ENCODE measurements around the gene STX18.
A peak's percentile ranks its signal among the peaks of the same experiment; 100 is the strongest.
"Not testable (repeated sequence)": the region's sequence is repeated elsewhere in the genome, so short reads cannot be mapped to it uniquely, and the experiment has no call there.

Gene STX18

DNA sequence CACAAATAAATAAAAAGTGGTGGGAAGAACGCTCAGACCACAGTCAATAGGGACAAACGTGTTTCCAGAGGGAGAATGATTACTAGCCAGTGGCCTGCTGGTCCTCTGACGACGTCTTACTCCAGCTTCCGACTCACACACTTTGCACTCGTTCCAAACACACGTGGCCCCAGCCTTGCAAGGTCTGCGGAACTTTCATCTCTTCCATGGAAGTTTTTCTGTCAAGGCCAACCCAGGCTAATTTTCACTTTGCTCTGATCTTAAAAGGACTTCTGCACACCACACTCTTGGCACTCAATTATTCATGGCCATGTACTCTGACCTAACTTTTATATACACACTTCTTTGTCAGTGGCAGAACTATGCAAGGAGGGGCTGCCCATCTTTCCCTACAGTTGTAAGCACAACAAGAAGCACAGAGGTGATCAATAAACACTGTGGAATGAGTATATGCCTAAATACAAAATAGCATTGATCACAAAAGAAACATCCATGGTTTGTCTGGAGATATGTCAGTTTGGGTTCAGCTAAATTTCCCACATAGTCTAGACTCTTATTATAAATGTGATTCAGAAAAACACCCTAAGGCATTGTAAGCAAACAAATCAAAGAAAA, 69.4 kb downstream of the STX18 start:
- no peak overlapping the region for H2BK120ac ChIP-seq (ENCODE audit: insufficient read depth, low read length, poor library complexity)
- no peak overlapping the region for H2BK12ac ChIP-seq (ENCODE audit: low read length)
- H3K4ac ChIP-seq (ENCODE audit: low read depth, low read length) = no peak overlapping the region
- no peak overlapping the region for H3K9ac ChIP-seq (ENCODE audit: low read length)
- H2AK5ac ChIP-seq (ENCODE audit: low read length) = no peak overlapping the region
- peaks cover 0 to 3% of the 10 kb centered on the region in 2 experiments for H3K4me1 ChIP-seq (ENCODE audit: control insufficient read depth in 1 of 2, insufficient read depth in 2 of 2, low read length in 2 of 2)
- H3K27me3 ChIP-seq (ENCODE audit: insufficient read depth, low read length) = no peaks in the 10 kb centered on the region
- no peak overlapping the region for H2AFZ ChIP-seq (ENCODE audit: insufficient read depth, low read length, poor library complexity)
- H4K8ac ChIP-seq (ENCODE audit: low read depth, low read length) = no peak overlapping the region
- no peak overlapping the region for H3K4me3 ChIP-seq (ENCODE audit: low read depth, low read length)
- H2BK5ac ChIP-seq (ENCODE audit: low read depth, low read length, poor library complexity) = no peak overlapping the region
- H3K18ac ChIP-seq (ENCODE audit: low read length) = no peak overlapping the region
- H3K79me2 ChIP-seq (ENCODE audit: control insufficient read depth, insufficient read depth, low read length, poor library complexity) = no peaks in the 10 kb centered on the region
- WGBS (ENCODE audit: extremely low coverage, insufficient coverage, insufficient read length) = no CpG with 5 or more reads among the region's 8 CpGs
- no peak for DNase-seq
- peaks cover 1% of the 10 kb centered on the region for H3K9me3 ChIP-seq (ENCODE audit: insufficient read depth, low read depth, low read length)
- no peak overlapping the region for H3K4me2 ChIP-seq (ENCODE audit: low read length)
- H3K27ac ChIP-seq (ENCODE audit: low read depth, low read length) = no peak overlapping the region
- H3K36me3 ChIP-seq (ENCODE audit: control insufficient read depth in 1 of 2, insufficient read depth in 2 of 2, low read length in 2 of 2) = peaks cover 2 to 12% of the 10 kb centered on the region in 2 experiments
- H3K23ac ChIP-seq (ENCODE audit: low read length) = no peak overlapping the region
- H4K91ac ChIP-seq (ENCODE audit: low read depth, low read length) = no peak overlapping the region
- H4K12ac ChIP-seq (ENCODE audit: low read depth, low read length) = no peak overlapping the region
- H3K79me1 ChIP-seq (ENCODE audit: low read length) = no peaks in the 10 kb centered on the region
- no peak overlapping the region for H3K14ac ChIP-seq (ENCODE audit: low read length)

DNA sequence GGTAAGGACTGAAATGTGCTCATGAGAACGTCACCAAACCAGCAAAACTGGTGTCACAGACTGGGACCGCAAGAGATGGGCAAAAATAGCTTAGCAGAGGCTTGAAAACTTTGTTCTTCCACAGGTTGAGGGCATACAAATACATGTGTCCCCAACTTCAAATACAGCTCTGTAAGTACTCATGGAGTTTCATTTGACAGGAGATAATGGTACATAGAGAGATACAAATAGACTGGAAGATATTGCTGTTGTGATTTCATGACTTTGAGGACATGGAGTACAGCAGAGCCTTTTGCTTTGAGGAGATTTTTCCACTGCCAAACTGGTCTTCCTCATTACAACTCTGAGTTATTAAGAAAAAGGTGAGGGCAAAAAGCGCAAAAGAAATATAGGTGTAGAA, 70.7 kb downstream of the STX18 start:
- WGBS (ENCODE audit: extremely low coverage, insufficient coverage, insufficient read length) = no CpG with 5 or more reads among the region's 3 CpGs
- Histone ChIP-seq H3K14ac (ENCODE audit: low read length) (no peak overlapping the region), H3K4me1 (ENCODE audit: control insufficient read depth in 1 of 2, insufficient read depth in 2 of 2, low read length in 2 of 2) (peaks cover 0 to 3% of the 10 kb centered on the region in 2 experiments), H3K36me3 (ENCODE audit: control insufficient read depth in 1 of 2, insufficient read depth in 2 of 2, low read length in 2 of 2) (peaks cover 7 to 22% of the 10 kb centered on the region in 2 experiments), H3K9ac (ENCODE audit: low read length) (no peak overlapping the region), H3K4me2 (ENCODE audit: low read length) (no peak overlapping the region), H3K4ac (ENCODE audit: low read depth, low read length) (no peak overlapping the region), H4K12ac (ENCODE audit: low read depth, low read length) (no peak overlapping the region), H4K91ac (ENCODE audit: low read depth, low read length) (no peak overlapping the region), H3K27ac (ENCODE audit: low read depth, low read length) (no peak overlapping the region), H2BK5ac (ENCODE audit: low read depth, low read length, poor library complexity) (no peak overlapping the region), H2AK5ac (ENCODE audit: low read length) (no peak overlapping the region), H2BK12ac (ENCODE audit: low read length) (no peak overlapping the region), H2BK120ac (ENCODE audit: insufficient read depth, low read length, poor library complexity) (no peak overlapping the region), H3K79me2 (ENCODE audit: control insufficient read depth, insufficient read depth, low read length, poor library complexity) (no peaks in the 10 kb centered on the region), H4K8ac (ENCODE audit: low read depth, low read length) (no peak overlapping the region), H3K4me3 (ENCODE audit: low read depth, low read length) (no peak overlapping the region), H3K9me3 (ENCODE audit: insufficient read depth, low read depth, low read length) (peaks cover 3% of the 10 kb centered on the region), H3K79me1 (ENCODE audit: low read length) (no peaks in the 10 kb centered on the region), H2AFZ (ENCODE audit: insufficient read depth, low read length, poor library complexity) (no peak overlapping the region), H3K18ac (ENCODE audit: low read length) (no peak overlapping the region), H3K23ac (ENCODE audit: low read length) (no peak overlapping the region), H3K27me3 (ENCODE audit: insufficient read depth, low read length) (no peaks in the 10 kb centered on the region)
- peak in 1 of 2 donors; percentile 9 for DNase-seq

DNA sequence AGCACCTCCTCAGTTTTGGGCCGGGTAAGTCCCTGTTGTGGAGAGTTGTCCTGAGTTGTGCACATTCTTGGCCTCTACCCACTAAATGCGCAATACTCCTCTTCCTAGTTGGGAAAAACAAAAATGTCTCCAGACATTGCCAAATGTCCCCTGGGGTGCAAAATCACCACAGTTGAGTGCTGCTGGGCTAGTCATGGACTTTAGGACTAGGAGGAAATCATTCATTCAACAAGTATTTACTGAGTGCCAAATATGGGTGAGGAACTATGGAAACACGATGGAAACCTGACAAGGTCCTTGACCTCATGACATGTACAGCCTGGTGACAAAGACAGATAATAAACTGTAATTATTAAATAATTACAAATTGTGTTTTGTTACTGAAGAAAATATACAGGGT, 71.6 kb downstream of the STX18 start:
- no CpG with 5 or more reads among the region's 3 CpGs for WGBS (ENCODE audit: extremely low coverage, insufficient coverage, insufficient read length)
- no peaks in the 10 kb centered on the region for H3K79me2 ChIP-seq (ENCODE audit: control insufficient read depth, insufficient read depth, low read length, poor library complexity)
- H3K4me3 ChIP-seq (ENCODE audit: low read depth, low read length) = no peak overlapping the region
- no peak overlapping the region for H4K12ac ChIP-seq (ENCODE audit: low read depth, low read length)
- no peak overlapping the region for H3K23ac ChIP-seq (ENCODE audit: low read length)
- no peak for DNase-seq
- no peak overlapping the region for H3K9ac ChIP-seq (ENCODE audit: low read length)
- H3K36me3 ChIP-seq (ENCODE audit: control insufficient read depth in 1 of 2, insufficient read depth in 2 of 2, low read length in 2 of 2) = peaks cover 7 to 25% of the 10 kb centered on the region in 2 experiments
- peaks cover 3% of the 10 kb centered on the region for H3K9me3 ChIP-seq (ENCODE audit: insufficient read depth, low read depth, low read length)
- no peaks in the 10 kb centered on the region for H3K79me1 ChIP-seq (ENCODE audit: low read length)
- no peak overlapping the region for H3K27ac ChIP-seq (ENCODE audit: low read depth, low read length)
- no peak overlapping the region for H3K4me2 ChIP-seq (ENCODE audit: low read length)
- H3K14ac ChIP-seq (ENCODE audit: low read length) = no peak overlapping the region
- H3K4me1 ChIP-seq (ENCODE audit: control insufficient read depth in 1 of 2, insufficient read depth in 2 of 2, low read length in 2 of 2) = peaks cover 0 to 3% of the 10 kb centered on the region in 2 experiments
- H3K4ac ChIP-seq (ENCODE audit: low read depth, low read length) = no peak overlapping the region
- no peak overlapping the region for H2BK5ac ChIP-seq (ENCODE audit: low read depth, low read length, poor library complexity)
- H2AK5ac ChIP-seq (ENCODE audit: low read length) = no peak overlapping the region
- H4K8ac ChIP-seq (ENCODE audit: low read depth, low read length) = no peak overlapping the region
- no peak overlapping the region for H4K91ac ChIP-seq (ENCODE audit: low read depth, low read length)
- no peak overlapping the region for H2BK12ac ChIP-seq (ENCODE audit: low read length)
- H2BK120ac ChIP-seq (ENCODE audit: insufficient read depth, low read length, poor library complexity) = no peak overlapping the region
- no peak overlapping the region for H2AFZ ChIP-seq (ENCODE audit: insufficient read depth, low read length, poor library complexity)
- no peak overlapping the region for H3K18ac ChIP-seq (ENCODE audit: low read length)
- H3K27me3 ChIP-seq (ENCODE audit: insufficient read depth, low read length) = no peaks in the 10 kb centered on the region

DNA sequence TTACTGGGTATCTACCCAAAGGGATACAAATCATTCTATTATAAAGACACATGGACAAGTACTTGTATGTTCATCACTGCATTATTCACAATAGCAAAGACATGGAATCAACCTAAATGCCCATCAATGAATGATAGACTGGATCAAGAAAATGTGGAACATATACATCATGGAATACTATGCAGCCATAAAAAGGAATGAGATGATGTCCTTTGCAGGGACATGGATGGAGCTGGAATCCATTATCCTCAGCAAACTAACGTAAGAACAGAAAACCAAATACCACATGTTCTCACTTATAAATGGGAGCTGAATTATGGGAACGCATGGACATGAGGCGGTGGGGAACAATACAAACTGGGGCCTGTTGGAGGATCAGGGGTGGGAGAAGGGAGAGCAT, 76.6 kb downstream of the STX18 start:
- not testable (repeated sequence) for H2AFZ ChIP-seq (ENCODE audit: insufficient read depth, low read length, poor library complexity); H4K91ac ChIP-seq (ENCODE audit: low read depth, low read length); H2BK5ac ChIP-seq (ENCODE audit: low read depth, low read length, poor library complexity); H3K9me3 ChIP-seq (ENCODE audit: insufficient read depth, low read depth, low read length); H2AK5ac ChIP-seq (ENCODE audit: low read length); H3K18ac ChIP-seq (ENCODE audit: low read length); H3K27ac ChIP-seq (ENCODE audit: low read depth, low read length); H3K14ac ChIP-seq (ENCODE audit: low read length); H3K23ac ChIP-seq (ENCODE audit: low read length); H2BK12ac ChIP-seq (ENCODE audit: low read length); H4K8ac ChIP-seq (ENCODE audit: low read depth, low read length); DNase-seq; H3K9ac ChIP-seq (ENCODE audit: low read length); H3K4ac ChIP-seq (ENCODE audit: low read depth, low read length); H3K79me1 ChIP-seq (ENCODE audit: low read length); H3K4me3 ChIP-seq (ENCODE audit: low read depth, low read length); H3K79me2 ChIP-seq (ENCODE audit: control insufficient read depth, insufficient read depth, low read length, poor library complexity); H4K12ac ChIP-seq (ENCODE audit: low read depth, low read length); H3K27me3 ChIP-seq (ENCODE audit: insufficient read depth, low read length); H3K4me1 ChIP-seq (ENCODE audit: control insufficient read depth in 1 of 2, insufficient read depth in 2 of 2, low read length in 2 of 2); H3K4me2 ChIP-seq (ENCODE audit: low read length); H2BK120ac ChIP-seq (ENCODE audit: insufficient read depth, low read length, poor library complexity)
- WGBS (ENCODE audit: extremely low coverage, insufficient coverage, insufficient read length) = no CpG with 5 or more reads among the region's 3 CpGs
- H3K36me3 ChIP-seq (ENCODE audit: control insufficient read depth in 1 of 2, insufficient read depth in 2 of 2, low read length in 2 of 2) = peaks cover 5 to 23% of the 10 kb centered on the region in 2 experiments

Data from trophoblast cell (in vitro differentiated cells and primary cell).